WI38 (cell line): ENCODE measurements around the gene KNDC1.

Source experiments
- H3K4me3 ChIP-seq: 2 replicates; pipeline ENCODE4 v1.5.1; 2011; ENCODE audit warnings: low read depth, mild to moderate bottlenecking, control low read depth, low read length
- CTCF ChIP-seq: IDR thresholded peaks from 2 replicates; pipeline ENCODE4 v1.5.1; 2012; ENCODE audit warnings: low read depth, mild to moderate bottlenecking, control low read depth, low read length

The KNDC1 gene

GRCh38 chr10:133115453-133115842 lies 44.6 kb upstream of the KNDC1 start:
- TF ChIP-seq CTCF: no peak
- no peak overlapping the region for H3K4me3 ChIP-seq

DNA sequence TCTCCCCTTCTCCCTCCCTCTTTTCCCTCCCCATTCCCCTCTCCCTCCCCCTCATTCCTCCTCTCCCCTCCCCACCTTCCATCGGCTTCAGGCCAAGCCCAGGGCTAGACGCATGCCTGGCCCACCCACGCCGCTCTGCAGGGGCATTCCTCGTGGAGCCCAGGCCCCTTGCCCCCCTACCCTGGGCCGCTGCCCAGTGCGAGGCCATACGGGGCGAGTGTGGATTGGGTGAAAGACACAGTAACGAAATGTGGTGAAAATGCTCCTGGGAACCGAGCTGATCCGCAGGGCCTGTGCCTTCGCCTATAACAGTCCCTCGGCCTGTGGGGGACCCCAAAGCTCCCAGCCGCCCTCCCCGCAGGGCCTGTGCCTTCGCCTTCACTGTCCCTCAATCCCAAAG lies 44.0 kb upstream of the KNDC1 start:
- TF ChIP-seq CTCF: no peak
- H3K4me3 ChIP-seq: no peak overlapping the region

DNA sequence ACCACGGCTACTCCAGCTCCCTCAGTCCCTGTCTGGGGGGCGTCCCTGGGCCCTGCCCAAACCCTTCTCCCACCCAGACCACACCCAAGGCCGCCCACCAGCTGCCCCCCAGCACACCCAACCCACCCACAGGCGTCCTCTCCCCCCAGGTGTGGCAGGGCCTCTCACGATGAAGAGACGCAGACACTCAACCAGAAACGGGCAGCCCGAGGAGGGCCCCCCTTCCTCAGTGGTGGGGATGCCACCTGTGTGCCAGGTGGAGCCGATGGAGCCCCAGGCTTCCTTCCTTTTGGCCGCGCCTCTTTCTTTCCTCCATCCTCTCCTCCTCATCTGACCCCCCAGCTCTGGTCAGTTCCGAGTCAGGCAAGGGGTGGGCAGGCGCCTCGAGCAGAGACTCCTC lies 43.6 kb upstream of the KNDC1 start:
- TF ChIP-seq CTCF: no peak
- no peak overlapping the region for H3K4me3 ChIP-seq

GRCh38 chr10:133117036-133117687 lies 42.9 kb upstream of the KNDC1 start:
- no peak for TF ChIP-seq CTCF
- H3K4me3 ChIP-seq: no peak overlapping the region

GRCh38 chr10:133117688-133118071 lies 42.3 kb upstream of the KNDC1 start:
- no peak overlapping the region for H3K4me3 ChIP-seq
- TF ChIP-seq CTCF: no peak

DNA sequence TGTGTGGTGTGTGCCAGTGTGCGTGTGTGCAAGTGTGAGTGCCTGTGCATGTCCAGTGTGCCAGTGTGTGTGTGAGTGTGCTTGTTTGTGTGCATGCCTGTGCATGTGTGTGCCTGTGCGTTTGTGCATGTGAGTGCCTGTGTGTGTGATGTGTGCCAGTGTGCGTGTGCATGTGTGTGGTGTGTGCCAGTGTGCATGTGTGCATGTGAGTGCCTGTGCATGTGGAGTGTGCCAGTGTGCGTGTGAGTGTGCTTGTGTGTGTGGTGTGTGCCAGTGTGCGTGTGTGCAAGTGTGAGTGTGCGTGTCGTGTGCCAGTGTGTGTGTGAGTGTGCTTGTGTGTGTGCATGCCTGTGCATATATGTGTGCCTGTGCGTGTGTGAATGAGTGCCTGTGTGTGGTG lies 38.5 kb upstream of the KNDC1 start:
- no peak overlapping the region for H3K4me3 ChIP-seq
- no peak for TF ChIP-seq CTCF

GRCh38 chr10:133122171-133122935 lies 37.7 kb upstream of the KNDC1 start:
- no peak overlapping the region for H3K4me3 ChIP-seq
- no peak for TF ChIP-seq CTCF
